Activated T-helper 1 cell treated with anti-CD3 and anti-CD28 coated beads, Interleukin-12 subunit alpha, Interleukin-12 subunit beta, Interleukin-2, Interleukin-4 antibody, amounts not matched to agents 30 ng/mL and 10 ng/mL and 1 ng/mL, durations not matched to agents 14 hours and 24 hours and 36 hours (primary cell): ENCODE data around the gene TBX19. TPM values are rescaled to one million over a fixed set of nuclear protein-coding genes. Genes with fewer than 3 reads are reported as not detected.

ENCODE experiments used
- DNase-seq: peaks from one replicate; pipeline ENCODE4 v3.0.0; 2021; ENCODE audit warnings: low spot score
- H3K27ac Mint-ChIP-seq: one replicate; pipeline ENCODE4 v1.8.0; 2021; ENCODE audit warnings: mild to moderate bottlenecking, mixed read lengths
- H3K27me3 Mint-ChIP-seq: one replicate; pipeline ENCODE4 v1.8.0; 2022; ENCODE audit warnings: mild to moderate bottlenecking, moderate library complexity, mixed read lengths; ENCODE audit not compliant: insufficient read depth
- H3K36me3 Mint-ChIP-seq: one replicate; pipeline ENCODE4 v1.8.0; 2021; ENCODE audit warnings: low read depth, mixed read lengths
- H3K4me1 Mint-ChIP-seq: one replicate; pipeline ENCODE4 v1.8.0; 2021; ENCODE audit warnings: low read depth, mixed read lengths
- H3K4me3 Mint-ChIP-seq: one replicate; pipeline ENCODE4 v1.8.0; 2021; ENCODE audit warnings: mild to moderate bottlenecking, moderate library complexity, mixed read lengths
- H3K9me3 Mint-ChIP-seq: one replicate; pipeline ENCODE4 v1.8.0; 2021; ENCODE audit warnings: mixed read lengths
- intact Hi-C: fragments of 100-400 bp; cut with micrococcal nuclease; formaldehyde crosslinking; loops from one replicate; pipeline ENCODE4 v1.15.1; 2024
- total RNA-seq: library from RNA; stranded (reverse); gene quantifications from 2 replicates; pipeline ENCODE4 v1.2.3, GENCODE V29; 2022

TBX19 gene
- total RNA-seq, 1 donor from 2014 or later = 2.0 TPM

GRCh38 chr1:168312718-168313604, 32.3 kb downstream of the TBX19 start:
- no peak for DNase-seq
- H3K27ac Mint-ChIP-seq = peak overlapping the region; percentile 10
- intact Hi-C loops = loop anchor here (2.0 kb wide), 1 partner anchor 76 kb away; no protein-coding TSS in a partner anchor
- no peaks in the 10 kb centered on the region for H3K9me3 Mint-ChIP-seq
- peaks cover 2% of the 10 kb centered on the region for H3K27me3 Mint-ChIP-seq
- H3K36me3 Mint-ChIP-seq = peaks cover 11% of the 10 kb centered on the region
- peaks cover 34% of the 10 kb centered on the region for H3K4me1 Mint-ChIP-seq
- H3K4me3 Mint-ChIP-seq = no peak overlapping the region

- Mint-ChIP-seq H3K9me3 (no peaks in the 10 kb centered on the region), H3K27ac (no peak overlapping the region), H3K36me3 (peaks cover 13% of the 10 kb centered on the region), H3K4me1 (peaks cover 39% of the 10 kb centered on the region), H3K4me3 (no peak overlapping the region), H3K27me3 (peaks cover 2% of the 10 kb centered on the region)
- no peak for DNase-seq
- intact Hi-C loops = no loop called here
These were observed 35.5 kb downstream of the TBX19 start for GRCh38 chr1:168316142-168316541.

- peaks cover 13% of the 10 kb centered on the region for H3K36me3 Mint-ChIP-seq
- H3K4me1 Mint-ChIP-seq = peaks cover 46% of the 10 kb centered on the region
- DNase-seq = no peak
- intact Hi-C loops = no loop called here
- no peak overlapping the region for H3K4me3 Mint-ChIP-seq
- H3K27ac Mint-ChIP-seq = no peak overlapping the region
- no peaks in the 10 kb centered on the region for H3K9me3 Mint-ChIP-seq
- H3K27me3 Mint-ChIP-seq = peaks cover 2% of the 10 kb centered on the region
These were observed 36.6 kb downstream of the TBX19 start for GRCh38 chr1:168317309-168317708.

GRCh38 chr1:168319691-168320090, 39.0 kb downstream of the TBX19 start:
- Mint-ChIP-seq H3K27ac (no peak overlapping the region), H3K9me3 (no peaks in the 10 kb centered on the region), H3K4me3 (no peak overlapping the region), H3K4me1 (peaks cover 26% of the 10 kb centered on the region), H3K27me3 (no peaks in the 10 kb centered on the region), H3K36me3 (peaks cover 13% of the 10 kb centered on the region)
- intact Hi-C loops = no loop called here
- DNase-seq = no peak

GRCh38 chr1:168320149-168320548, 39.5 kb downstream of the TBX19 start:
- H3K36me3 Mint-ChIP-seq = peaks cover 13% of the 10 kb centered on the region
- no peak overlapping the region for H3K4me3 Mint-ChIP-seq
- H3K27ac Mint-ChIP-seq = no peak overlapping the region
- H3K27me3 Mint-ChIP-seq = peaks cover under 1% of the 10 kb centered on the region
- H3K4me1 Mint-ChIP-seq = peaks cover 26% of the 10 kb centered on the region
- intact Hi-C loops = no loop called here
- H3K9me3 Mint-ChIP-seq = no peaks in the 10 kb centered on the region
- DNase-seq = no peak

GRCh38 chr1:168320800-168321450, 40.2 kb downstream of the TBX19 start:
- Mint-ChIP-seq H3K36me3 (peaks cover 11% of the 10 kb centered on the region), H3K27ac (peak overlapping the region; percentile 32), H3K4me3 (no peak overlapping the region), H3K4me1 (peaks cover 26% of the 10 kb centered on the region), H3K27me3 (peaks cover 2% of the 10 kb centered on the region), H3K9me3 (no peaks in the 10 kb centered on the region)
- DNase-seq = no peak
- intact Hi-C loops = no loop called here

- Mint-ChIP-seq H3K36me3 (peaks cover 8% of the 10 kb centered on the region), H3K27ac (no peak overlapping the region), H3K27me3 (peaks cover 2% of the 10 kb centered on the region), H3K4me3 (no peak overlapping the region), H3K4me1 (peaks cover 21% of the 10 kb centered on the region), H3K9me3 (no peaks in the 10 kb centered on the region)
- DNase-seq = no peak
- intact Hi-C loops = loop anchor here (1.0 to 2.0 kb wide), 3 partner anchors 87 to 238 kb away; partner anchors contain the start of gene TIPRL
These were observed 41.3 kb downstream of the TBX19 start for GRCh38 chr1:168321945-168322344.

GRCh38 chr1:168324745-168325425, 44.2 kb downstream of the TBX19 start:
- no peak overlapping the region for H3K27ac Mint-ChIP-seq
- no peak for DNase-seq
- H3K9me3 Mint-ChIP-seq = no peaks in the 10 kb centered on the region
- H3K27me3 Mint-ChIP-seq = peaks cover 2% of the 10 kb centered on the region
- H3K4me3 Mint-ChIP-seq = no peak overlapping the region
- peaks cover 12% of the 10 kb centered on the region for H3K4me1 Mint-ChIP-seq
- intact Hi-C loops = no loop called here
- H3K36me3 Mint-ChIP-seq = peaks cover 1% of the 10 kb centered on the region

- no peak for DNase-seq
- Mint-ChIP-seq H3K36me3 (peaks cover 1% of the 10 kb centered on the region), H3K4me1 (no peaks in the 10 kb centered on the region), H3K9me3 (no peaks in the 10 kb centered on the region), H3K27ac (no peak overlapping the region), H3K27me3 (peaks cover 2% of the 10 kb centered on the region), H3K4me3 (no peak overlapping the region)
- intact Hi-C loops = no loop called here
These were observed 48.2 kb downstream of the TBX19 start for GRCh38 chr1:168328731-168329364.

- no peak for DNase-seq
- peaks cover under 1% of the 10 kb centered on the region for H3K4me1 Mint-ChIP-seq
- H3K27me3 Mint-ChIP-seq = no peaks in the 10 kb centered on the region
- H3K9me3 Mint-ChIP-seq = no peaks in the 10 kb centered on the region
- no peak overlapping the region for H3K27ac Mint-ChIP-seq
- intact Hi-C loops = no loop called here
- H3K36me3 Mint-ChIP-seq = peaks cover 1% of the 10 kb centered on the region
- no peak overlapping the region for H3K4me3 Mint-ChIP-seq
These were observed 49.6 kb downstream of the TBX19 start for GRCh38 chr1:168330285-168330684.

- Mint-ChIP-seq H3K36me3 (peaks cover 1% of the 10 kb centered on the region), H3K4me1 (peaks cover 6% of the 10 kb centered on the region), H3K27me3 (no peaks in the 10 kb centered on the region), H3K4me3 (no peak overlapping the region), H3K27ac (no peak overlapping the region), H3K9me3 (no peaks in the 10 kb centered on the region)
- intact Hi-C loops = no loop called here
- DNase-seq = no peak
These were observed 50.9 kb downstream of the TBX19 start for GRCh38 chr1:168331569-168331968.

- intact Hi-C loops = no loop called here
- Mint-ChIP-seq H3K4me1 (peaks cover 14% of the 10 kb centered on the region), H3K36me3 (peaks cover 4% of the 10 kb centered on the region), H3K9me3 (peaks cover 3% of the 10 kb centered on the region), H3K4me3 (no peak overlapping the region), H3K27me3 (peaks cover 5% of the 10 kb centered on the region), H3K27ac (no peak overlapping the region)
- no peak for DNase-seq
These were observed 53.0 kb downstream of the TBX19 start for GRCh38 chr1:168333562-168334276.
